GM19397 (cell line): Measurements from ENCODE around the gene KIF18B.

Source experiments
- ATAC-seq: cut with Tn5 transposase; IDR thresholded peaks from one replicate; pipeline ENCODE4 v1.9.1; 2021; ENCODE audit warnings: mild to moderate bottlenecking, moderate library complexity; ENCODE audit not compliant: unreplicated experiment

Gene KIF18B

DNA sequence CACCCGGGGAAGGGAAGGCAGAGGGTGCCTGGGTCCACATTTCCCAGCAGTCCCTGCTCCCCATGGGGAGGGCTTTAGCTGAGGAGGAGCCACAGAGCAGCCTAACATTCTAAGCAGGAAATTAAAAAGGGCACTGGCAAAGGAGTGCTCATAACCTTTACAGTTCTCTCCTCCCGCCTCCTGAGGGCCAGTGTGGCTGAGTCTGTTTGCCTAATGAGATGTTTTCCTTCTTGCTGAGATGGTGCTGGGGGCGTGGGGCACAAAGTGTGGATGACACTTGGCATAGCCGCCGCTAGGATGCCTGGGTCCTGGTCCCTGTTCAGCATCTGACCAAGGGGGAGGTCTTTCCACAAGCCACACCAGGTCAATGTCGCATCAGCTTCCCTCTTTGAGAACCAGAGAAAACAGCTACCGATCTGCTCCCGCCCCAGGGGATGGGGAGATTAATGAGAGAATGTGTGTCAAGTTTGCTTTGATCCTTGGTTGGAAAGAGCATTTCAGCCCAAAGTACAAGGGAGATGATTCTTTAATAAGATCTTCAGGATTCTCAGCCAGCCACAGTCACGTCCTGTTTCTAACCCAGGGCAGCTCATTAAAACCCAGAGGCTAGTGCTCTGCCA is 5.8 kb downstream of the KIF18B start:
- ATAC-seq: no peak

DNA sequence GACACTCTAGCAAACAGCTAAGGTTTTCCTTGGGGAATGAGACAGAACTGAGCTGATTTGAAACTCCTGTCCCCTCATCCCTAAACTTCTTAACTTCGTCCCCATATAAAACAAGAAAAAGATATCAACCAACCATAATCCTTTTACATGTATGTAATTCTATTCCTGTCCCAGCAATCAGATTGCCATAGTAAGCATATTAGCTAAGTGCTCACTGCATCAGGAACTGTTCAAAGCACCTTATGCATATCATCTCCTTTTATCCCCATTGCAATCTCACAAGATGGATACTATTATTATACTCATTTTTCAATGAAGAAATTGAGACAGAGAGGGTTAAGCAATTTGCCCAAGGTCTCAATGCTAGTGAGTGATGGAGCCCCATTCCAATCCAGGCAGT is 6.8 kb downstream of the KIF18B start:
- no peak for ATAC-seq

DNA sequence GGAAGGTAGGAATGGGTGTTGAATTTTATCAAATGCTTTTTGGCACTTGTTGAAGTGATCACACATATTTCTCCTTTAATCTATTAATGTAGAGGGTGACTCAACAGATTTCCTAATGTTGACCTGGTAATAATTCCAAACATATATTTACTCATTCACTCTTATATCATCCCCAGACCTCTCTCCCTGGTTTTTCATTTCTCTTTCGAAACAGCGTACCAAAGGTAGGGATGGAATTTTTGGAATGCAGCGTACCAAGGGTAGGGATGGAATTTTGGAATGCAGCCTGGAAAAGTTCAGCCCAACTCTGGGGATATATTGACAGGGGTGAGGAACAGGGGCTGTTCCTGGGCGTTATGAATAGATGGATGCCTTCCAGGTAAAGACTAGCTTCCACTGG is 7.3 kb downstream of the KIF18B start:
- ATAC-seq: no peak

DNA sequence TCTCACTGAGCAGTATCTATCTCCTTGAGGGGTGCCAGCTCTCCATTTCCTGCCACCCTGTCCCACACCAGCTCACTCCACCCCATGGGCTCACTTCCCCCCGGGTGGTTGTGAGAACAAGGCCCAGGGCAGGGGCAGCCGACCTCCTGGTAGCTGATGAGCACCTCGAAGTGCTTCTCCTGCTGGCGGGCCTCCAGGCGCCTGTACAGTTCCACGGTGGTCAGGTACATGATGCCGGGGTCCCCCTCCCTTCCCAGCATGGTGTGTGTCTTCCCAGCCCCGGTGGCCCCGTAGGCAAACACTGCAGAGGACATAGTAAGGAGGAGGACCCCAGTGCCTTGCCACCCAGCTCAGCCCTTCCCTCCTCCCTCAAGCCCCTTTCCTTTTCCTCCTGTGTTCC is 12.5 kb downstream of the KIF18B start:
- ATAC-seq: no peak

DNA sequence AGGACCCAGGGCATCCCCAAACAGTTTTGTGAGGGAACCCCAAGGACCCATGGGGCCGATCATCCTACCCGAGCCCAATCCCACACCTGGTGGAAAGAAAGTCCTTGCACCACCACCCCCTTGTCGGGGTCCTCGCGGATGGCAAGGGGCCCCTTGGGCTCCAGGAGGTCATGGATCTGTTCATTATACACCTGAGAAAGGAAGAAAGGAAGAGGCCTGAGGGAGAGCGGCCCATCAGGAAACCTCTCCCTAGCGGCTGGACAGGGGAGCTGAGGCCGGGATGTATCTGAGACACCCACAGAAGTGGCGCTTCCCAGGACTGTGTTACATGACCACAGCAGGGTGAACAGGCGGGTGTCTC is 12.8 kb downstream of the KIF18B start:
- ATAC-seq: no peak

DNA sequence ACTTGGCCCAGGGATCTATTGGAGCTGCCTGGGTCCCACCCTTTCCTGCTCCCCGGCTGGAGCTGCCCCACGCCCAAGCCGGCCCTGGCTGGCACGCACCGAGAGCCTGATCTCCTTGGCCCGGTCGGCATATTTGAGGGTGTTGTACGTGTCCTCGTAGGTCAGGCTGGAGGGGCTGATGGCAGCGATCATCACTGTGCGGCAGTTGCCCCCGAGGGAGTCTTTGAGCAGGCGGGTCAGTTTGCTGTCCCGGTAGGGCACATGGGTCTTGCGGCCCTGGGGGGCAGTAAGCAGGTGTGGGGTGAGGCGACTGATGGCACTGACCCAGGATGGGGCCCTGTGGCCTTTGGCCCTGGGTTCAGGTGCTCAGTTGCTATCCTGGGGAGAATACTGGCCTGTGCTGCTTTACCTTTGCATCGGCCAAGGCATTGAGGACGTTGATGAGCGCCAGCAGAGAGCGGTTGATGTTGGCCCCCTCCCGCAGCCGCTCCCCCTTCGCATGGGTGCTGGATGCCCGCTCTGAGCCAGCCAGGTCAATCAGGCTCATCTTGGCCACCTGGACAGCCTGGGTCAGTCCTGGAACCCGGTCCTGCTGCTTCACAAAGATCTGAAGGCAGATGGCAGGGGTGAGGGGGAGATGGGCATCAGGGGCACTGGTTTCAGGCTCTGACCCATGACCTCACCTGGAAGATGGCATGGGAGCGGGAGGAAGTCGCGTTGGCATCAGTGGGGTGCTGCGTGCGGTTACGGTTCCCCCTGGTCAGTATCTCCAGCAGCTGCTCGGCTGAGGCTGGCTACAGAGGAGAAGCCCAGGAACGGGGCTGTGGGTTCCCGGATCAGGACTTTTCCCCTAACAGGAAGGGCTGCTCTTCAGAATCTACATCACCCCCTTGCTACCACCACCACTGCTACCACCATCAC is 13.5 kb downstream of the KIF18B start:
- ATAC-seq: no peak

DNA sequence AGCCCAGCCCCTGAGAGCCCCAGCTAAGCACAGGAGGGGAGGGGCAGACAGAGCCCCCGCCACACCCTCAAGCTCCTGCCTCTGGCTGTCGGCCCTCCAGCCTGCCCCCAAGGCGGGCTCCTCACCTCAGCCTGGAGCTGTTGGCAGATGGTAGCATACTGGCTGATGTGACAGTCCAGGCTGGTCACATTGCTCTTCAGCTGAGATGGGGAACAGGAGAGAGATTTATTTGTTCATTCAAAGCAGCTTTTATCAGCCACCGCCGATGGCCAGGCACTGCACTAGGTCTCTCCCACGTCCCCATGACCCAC is 14.8 kb downstream of the KIF18B start:
- no peak for ATAC-seq

DNA sequence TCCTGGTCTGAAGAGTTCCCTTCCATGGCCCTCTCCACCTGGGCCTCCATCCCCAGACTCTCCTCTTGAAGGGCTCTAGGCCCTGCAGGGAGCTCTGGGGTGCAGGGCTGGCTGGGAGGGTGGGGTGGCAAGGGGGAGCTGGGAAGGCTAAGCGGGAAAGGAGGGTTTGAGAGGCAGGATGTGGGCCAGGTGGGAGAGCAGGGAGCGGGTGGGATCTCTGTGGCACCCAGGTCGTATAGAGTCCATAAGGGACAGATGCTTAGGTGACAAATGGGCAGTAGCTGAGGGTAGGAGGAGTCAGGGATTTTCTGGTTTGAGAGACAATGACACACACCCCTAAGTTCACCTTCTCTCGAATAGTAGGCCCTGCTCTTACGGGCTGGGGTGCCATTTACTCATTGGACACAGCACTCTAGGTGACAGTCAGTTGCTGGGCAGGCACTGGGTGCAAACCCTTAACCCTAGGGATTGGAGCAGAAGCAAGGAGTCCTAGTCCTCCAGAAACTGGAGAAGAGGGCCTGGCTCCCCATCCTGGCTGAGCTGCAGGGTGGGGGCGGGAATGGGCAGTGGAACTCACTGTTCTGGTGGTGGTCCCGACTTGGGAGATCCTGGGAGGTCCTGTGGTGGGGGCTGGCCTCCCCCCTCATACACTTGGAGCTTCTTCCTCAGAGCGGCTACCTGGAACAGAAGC is 15.3 kb downstream of the KIF18B start:
- ATAC-seq: no peak

DNA sequence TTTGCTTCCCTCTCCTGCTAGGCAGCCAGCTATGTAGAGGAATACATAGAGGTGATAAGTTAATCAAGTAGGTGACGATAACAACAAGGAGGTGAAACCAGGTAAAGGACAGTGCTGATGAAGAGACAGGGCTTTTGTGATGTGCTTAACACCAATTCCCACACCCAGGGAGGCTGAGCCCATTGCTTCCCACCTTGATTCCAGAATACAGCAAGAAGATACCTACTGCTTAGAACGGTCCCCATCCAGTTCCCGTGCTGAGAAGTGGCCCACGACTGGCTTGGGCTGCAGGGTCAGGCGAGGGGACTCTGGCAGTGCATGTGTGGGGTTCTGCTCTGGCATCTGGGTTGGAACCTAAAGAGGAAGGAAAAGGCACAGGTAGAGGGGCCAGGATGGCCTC is 16.2 kb downstream of the KIF18B start:
- ATAC-seq: no peak

DNA sequence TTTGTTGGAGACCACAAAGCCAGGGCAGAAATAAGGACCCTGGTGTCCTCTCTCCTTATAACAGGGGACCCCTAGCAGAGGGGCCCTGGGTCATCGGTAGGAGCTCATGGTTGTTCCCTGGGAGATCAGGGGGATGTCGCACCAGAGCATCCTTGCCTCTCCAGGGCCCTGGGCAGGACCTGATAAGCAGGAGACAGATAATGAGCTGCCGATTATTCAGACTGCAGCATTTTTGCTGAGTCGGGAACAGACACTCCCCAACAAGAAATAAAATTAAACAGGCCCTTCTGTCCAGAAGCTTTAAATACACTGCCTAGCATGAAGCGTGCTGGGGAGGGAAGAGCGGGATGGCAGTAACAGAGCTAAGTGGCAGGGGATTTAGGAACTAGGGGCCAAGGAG is 16.9 kb downstream of the KIF18B start:
- ATAC-seq: no peak

DNA sequence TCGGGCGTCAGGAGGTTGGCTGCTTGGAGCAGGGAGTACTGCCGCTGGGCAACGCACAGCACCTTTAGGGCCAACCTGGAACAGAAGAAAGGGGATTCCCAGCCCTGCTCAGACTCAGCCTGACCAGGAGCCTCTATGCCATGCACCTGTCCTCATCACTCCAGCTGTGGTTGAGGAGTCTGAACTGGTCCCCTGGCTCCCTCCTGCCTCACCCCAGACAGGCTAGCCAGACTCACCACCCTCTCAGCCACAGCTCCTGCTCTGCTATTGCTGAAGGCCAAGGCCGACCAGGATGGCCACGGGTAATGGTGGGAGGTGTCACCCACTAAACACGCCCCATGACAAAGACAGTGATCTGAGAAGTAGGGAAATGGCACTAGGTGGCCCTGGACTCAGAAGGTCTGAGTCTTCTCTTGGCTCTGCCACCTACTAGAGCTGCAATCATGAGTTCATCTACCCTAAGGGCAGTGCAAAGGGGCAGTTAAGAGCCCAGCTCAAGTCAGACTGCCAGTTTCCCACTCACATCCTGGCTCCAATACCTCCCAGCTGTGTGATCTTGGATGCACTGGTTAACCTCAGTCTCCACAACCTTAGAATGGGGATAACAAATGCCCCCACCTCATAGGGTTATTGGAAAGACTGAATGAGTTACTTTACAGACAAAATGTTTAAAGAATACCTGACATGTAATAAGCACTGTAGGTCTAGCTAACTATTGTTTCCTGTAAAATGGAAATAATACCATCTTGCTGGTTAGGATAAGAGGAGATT is 18.4 kb downstream of the KIF18B start:
- no peak for ATAC-seq

DNA sequence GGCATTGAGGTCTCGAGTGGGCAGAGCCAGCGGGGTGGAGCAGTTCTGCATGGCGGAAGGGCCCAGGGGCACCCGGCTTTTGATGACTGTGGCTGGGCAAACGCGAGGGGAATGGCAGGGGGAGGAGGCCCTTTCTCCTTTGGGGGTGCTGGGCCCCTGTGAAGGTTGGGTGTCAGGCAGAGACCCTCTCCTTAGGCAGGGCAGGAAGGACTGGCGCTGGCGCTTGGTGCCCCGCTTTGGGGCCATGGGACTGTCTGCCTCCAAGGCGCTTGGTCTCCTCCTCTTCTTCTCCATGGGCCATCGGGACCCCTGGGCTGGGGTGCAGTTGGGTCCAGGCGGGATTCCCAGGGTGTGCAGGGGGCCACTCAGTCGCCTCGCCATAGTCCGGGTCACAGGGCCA is 19.4 kb downstream of the KIF18B start:
- ATAC-seq: no peak

DNA sequence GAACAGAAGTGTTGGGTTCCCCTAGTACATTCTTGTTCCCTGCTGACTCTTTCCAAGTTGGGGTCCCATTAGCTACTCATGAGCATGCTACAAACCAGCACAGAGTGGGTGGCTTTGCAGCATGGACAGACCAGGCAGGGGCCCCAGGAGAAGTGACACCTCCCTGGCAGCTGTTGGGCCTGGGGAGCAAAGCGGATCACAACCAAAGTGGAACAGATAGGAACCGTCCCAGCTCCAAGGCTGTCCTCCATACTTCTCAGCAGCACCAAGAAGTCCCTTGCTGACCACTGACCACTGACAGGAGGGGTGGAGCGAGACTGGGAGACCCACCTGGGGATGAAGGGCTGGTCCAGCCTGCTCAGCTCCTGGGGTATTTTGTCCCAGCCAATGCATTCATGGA is 19.9 kb downstream of the KIF18B start:
- no peak for ATAC-seq

DNA sequence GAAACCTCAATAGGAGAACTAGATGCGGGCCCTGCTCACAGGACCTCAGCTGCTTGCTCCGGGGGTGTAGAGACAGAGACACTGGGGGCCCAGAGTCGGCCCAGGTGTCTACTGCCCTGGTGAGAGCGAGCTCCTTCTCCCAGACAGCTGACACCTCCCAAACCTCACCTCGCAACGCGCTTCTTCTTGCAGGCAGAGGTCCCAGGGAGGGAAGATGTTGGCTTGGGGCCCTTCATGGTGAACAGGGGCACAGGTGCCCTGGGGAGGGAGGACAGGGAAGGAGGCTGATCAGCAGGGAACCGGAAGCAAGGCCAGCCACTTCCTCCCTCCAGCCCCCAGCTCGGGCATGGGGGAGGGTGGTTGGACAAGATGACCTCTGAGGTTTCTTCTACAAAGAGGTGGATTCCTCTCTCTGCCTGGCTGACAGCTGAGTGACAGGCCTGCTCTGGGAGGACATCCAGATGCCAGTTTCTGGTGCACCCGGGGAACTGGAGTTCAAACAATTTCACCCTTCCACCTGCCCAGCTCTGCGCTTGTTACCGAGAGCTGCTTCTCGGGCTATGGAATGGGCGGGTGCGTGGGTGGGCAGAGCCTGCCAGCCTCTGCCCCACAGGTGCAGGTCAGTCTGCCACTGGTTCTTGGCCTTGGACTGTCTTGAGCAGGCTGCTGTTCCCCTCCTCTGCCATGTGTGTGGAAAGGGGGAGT is 20.6 kb downstream of the KIF18B start:
- no peak for ATAC-seq

DNA sequence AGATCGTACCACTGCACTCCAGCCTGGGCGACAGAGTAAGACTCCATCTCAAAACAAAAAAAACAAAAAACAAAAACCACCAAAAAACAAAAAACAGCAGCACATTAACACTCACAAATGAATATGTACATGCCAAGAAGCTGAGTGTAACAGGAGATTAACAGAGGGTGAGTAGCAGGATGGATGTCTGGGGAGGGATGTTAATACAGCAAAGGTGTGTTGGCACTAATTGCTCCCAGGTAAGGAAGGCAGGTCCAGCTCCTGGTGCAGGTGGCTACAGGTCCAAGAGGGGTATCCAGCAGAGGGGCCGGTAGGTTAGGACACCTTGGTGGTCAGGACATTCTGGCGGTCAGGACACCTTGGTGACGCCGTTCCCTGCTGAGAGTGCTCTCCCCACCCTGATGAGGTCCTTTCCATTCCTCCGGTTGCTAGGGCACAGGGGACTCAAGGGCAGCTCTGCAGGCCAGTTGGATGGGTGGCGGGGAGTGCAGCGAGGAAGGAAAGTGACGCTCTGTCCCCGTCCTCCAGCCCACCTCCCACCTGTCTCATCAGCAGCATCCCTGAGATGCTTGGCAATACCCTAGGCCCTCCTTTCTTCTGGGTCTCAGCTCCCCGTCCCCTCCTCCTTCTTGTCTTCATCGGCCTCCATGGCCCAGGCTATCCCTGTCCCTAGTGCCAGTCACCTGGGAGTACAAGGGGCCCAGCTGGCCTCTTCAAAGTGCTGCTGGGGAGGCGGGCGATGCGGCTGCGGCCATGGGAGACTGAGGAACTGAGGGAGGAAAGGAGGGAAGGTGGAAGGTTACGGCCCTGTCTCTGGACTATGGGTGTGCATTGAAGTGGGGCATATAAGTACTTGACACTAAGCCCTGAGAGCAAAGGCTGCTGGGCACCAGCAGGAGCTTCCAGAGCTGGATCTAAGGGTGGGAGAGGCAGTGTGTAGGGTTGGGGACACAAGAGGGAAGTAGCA is 21.6 kb downstream of the KIF18B start:
- no peak for ATAC-seq

DNA sequence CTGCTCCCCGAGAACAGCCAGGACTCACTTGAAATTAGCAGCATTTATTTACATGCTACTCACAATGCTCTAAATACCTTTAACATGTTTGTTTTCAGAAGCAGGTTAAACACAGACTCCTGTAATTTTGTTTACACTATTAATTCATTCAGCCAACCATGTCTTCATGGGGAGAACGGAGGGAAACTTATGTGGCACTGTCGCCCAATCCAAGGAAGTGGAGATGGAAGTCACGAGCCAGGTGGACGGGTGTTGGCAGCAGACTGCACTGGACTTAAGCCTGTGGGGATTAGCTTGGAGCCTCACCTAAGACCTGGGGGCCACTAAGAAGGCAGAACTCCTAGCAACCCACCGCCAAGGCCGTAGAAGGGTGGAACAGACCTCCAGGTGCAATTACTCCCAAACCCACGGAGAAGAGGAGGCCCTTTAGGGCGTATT is 23.4 kb downstream of the KIF18B start:
- no peak for ATAC-seq

DNA sequence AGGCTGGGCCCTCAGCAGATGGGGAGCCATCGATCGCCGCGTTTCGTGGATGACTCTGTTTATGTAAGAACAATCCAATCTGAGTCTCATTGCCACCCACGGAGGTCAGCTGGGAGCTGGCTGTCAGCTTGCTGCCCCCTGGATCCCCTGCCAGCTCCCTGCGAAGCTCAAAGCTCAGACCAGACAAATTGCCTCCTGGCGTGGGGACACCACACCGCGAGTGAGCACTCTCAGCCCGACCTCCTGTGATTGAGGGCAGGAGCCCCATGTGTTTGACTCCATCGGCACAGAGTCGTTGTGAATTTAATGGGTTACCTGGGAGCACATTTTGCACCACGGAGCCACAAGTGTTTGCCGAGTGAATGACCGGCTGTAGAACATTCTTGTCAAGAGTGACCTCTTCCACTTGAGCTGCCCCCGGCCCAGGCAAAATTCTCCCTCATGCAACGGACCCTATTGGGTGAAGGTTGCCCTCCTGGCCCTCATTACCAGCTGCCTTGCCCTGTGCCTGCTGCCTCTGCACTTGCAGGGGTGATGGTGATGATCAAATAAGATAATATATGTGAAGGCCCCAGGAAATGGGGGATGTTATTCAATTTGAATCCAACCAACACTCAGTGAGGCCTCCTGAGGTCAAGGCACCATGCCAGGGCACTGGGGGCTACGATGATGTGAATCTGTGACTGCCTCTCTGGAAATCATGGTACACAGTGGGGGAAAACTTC is 24.7 kb downstream of the KIF18B start:
- ATAC-seq: no peak

DNA sequence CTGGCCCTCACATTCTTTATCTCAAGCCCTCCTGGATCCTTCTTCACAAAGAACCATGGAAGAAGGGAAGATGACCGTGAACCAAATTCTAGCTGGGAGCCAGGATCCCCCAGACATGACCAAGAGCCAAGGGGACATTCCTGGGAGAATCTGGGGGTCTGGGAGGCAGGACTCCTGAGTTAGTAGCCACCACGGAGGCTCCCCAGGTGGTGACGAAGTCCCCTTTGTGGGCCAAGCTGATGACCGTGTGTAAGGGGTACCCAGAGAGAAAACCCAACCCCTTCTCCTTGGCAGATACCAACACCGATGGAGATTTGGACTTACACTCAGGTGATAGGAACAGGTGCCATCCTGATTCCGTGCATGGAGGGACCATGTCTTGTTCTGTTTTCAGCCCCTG is 25.4 kb downstream of the KIF18B start:
- ATAC-seq: no peak
